Measurements from ENCODE around the gene ALOX15. TPM values are rescaled to one million over a fixed set of nuclear protein-coding genes. Genes with fewer than 3 reads are reported as not detected.
"Not testable (repeated sequence)": the region's sequence is repeated elsewhere in the genome, so short reads cannot be mapped to it uniquely, and the experiment has no call there.

Gene ALOX15
- total and polyA plus RNA-seq, 9 of the 15 experiments (the other 6 are each of a cell fraction or from before 2014, with no cell fraction given), result not detected

DNA sequence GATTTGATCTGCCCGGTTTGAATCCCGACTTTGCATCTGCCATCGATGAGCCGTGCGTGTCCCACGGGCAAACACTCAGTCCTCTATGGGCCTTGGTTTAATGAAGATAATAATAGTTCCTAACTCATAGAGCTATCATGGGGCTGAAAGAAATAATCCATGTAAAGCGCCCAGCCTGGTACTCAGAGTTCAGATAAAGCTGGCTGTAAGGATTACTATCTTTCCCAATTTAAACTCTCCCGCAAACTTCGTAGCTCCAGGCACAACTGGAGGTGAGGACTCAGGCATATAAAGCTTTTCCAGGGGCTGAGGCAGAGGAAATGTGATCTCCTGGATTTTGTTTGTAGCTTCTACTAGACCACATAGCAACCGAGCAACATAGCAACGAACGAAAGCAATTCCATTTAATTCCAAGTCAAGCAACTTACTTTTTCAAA, 16.3 kb downstream of the ALOX15 start:
- FAIRE-seq, result no peak

GRCh38 chr17:4624451-4624911, 17.0 kb downstream of the ALOX15 start:
- H3K79me2 ChIP-seq (ENCODE audit: control insufficient read depth, insufficient read depth, low read length); H3K4me2 ChIP-seq (ENCODE audit: insufficient read depth, low read length); FAIRE-seq; H3K9me1 ChIP-seq (ENCODE audit: control insufficient read depth, insufficient read depth, low read length); H3K9me3 ChIP-seq (replicated peaks; ENCODE audit: control insufficient read depth, insufficient read depth, low read depth, low read length); H3K36me3 ChIP-seq (ENCODE audit: control insufficient read depth, insufficient read depth, low read length); ATAC-seq; H4K20me1 ChIP-seq (replicated peaks; ENCODE audit: control insufficient read depth, insufficient read depth, low read length); BruUV-seq (replicated peaks); H3K27ac ChIP-seq (ENCODE audit: extremely low read depth, low read depth, low read length); POLR2A ChIA-PET; H3K4me3 ChIP-seq; H2AFZ ChIP-seq (ENCODE audit: low read depth, low read length); DNase-seq (ENCODE audit: extremely low read depth in 1 of 4, low spot score in 3 of 4); H3K9ac ChIP-seq (ENCODE audit: insufficient read depth in 1 of 2, low read depth in 2 of 2, low read length in 2 of 2); H3K4me1 ChIP-seq (replicated peaks in 1 of 2; ENCODE audit: control insufficient read depth in 2 of 2, insufficient read depth in 2 of 2, low read length in 2 of 2): not testable (repeated sequence)
- WGBS (ENCODE audit: insufficient coverage, low coverage, missing lambda C conversion rate), result 0% methylated on average over 3 of the region's 3 CpGs
- intact Hi-C loops (cut with micrococcal nuclease), result loop anchor here (10.0 kb wide), 1 partner anchor 70 kb away; no protein-coding TSS in a partner anchor
- in situ Hi-C loops (cut with MboI), result loop anchor here (5.0 kb wide), 1 partner anchor 57 kb away; no protein-coding TSS in a partner anchor
- H3K27me3 ChIP-seq (ENCODE audit: control insufficient read depth in 2 of 2, insufficient read depth in 2 of 2, low read length in 2 of 2), result peaks cover 3 to 13% of the 10 kb centered on the region in 2 experiments; a peak in 3 of 5 replicates
- CTCF ChIA-PET (ENCODE audit: low intra/inter-chr PET ratio), result interaction anchor here (2.2 kb wide), 1 partner anchor 58 kb away, joined by 27 read pairs; no protein-coding TSS in a partner anchor

More for the DNA sequence above, 16.3 kb downstream of the ALOX15 start:
- Histone ChIP-seq H3K36me3 (ENCODE audit: control insufficient read depth, insufficient read depth, low read length) (no peaks in the 10 kb centered on the region), H4K20me1 (replicated peaks; ENCODE audit: control insufficient read depth, insufficient read depth, low read length) (no peaks in the 10 kb centered on the region), H3K4me3 (no peak overlapping the region), H3K79me2 (ENCODE audit: control insufficient read depth, insufficient read depth, low read length) (no peaks in the 10 kb centered on the region), H3K4me2 (ENCODE audit: insufficient read depth, low read length) (no peak overlapping the region), H2AFZ (ENCODE audit: low read depth, low read length) (no peak overlapping the region), H3K27me3 (ENCODE audit: control insufficient read depth in 2 of 2, insufficient read depth in 2 of 2, low read length in 2 of 2) (peaks cover 3 to 13% of the 10 kb centered on the region in 2 experiments; a peak in 3 of 5 replicates), H3K4me1 (replicated peaks in 1 of 2; ENCODE audit: control insufficient read depth in 2 of 2, insufficient read depth in 2 of 2, low read length in 2 of 2) (peaks cover 3 to 4% of the 10 kb centered on the region in 2 experiments; a peak in 3 of 5 replicates), H3K9me1 (ENCODE audit: control insufficient read depth, insufficient read depth, low read length) (no peaks in the 10 kb centered on the region), H3K9ac (ENCODE audit: insufficient read depth in 1 of 2, low read depth in 2 of 2, low read length in 2 of 2) (no peak overlapping the region), H3K9me3 (replicated peaks; ENCODE audit: control insufficient read depth, insufficient read depth, low read depth, low read length) (no peaks in the 10 kb centered on the region), H3K27ac (ENCODE audit: extremely low read depth, low read depth, low read length) (no peak overlapping the region)
- no TSS peak for BruUV-seq (replicated peaks)
- POLR2A ChIA-PET, result interaction anchor here (0.6 kb wide), 1 partner anchor 39 kb away, joined by 3 read pairs; no protein-coding TSS in a partner anchor
- in situ Hi-C loops (cut with MboI) (no loop called here), intact Hi-C loops (cut with micrococcal nuclease) (loop anchor here (10.0 kb wide), 1 partner anchor 70 kb away; no protein-coding TSS in a partner anchor)
- DNase-seq (ENCODE audit: extremely low read depth in 1 of 4, low spot score in 3 of 4) (no peak), ATAC-seq (no peak)
- 22% methylated on average over 12 of the region's 12 CpGs for WGBS (ENCODE audit: insufficient coverage, low coverage, missing lambda C conversion rate)
- TF ChIP-seq RFX1 (IDR thresholded peaks at IDR 0.05) (peak; percentile 41; the same call in 1 of the 2 replicates), ZNF232 (CRISPR knock-in tag; IDR thresholded peaks at IDR 0.05) (no peak), TAF9B (IDR thresholded peaks at IDR 0.05; ENCODE audit: partially characterized antibody) (no peak), DMBX1 (CRISPR knock-in tag; IDR thresholded peaks at IDR 0.05; ENCODE audit: borderline replicate concordance) (no peak), SRSF9 (IDR thresholded peaks at IDR 0.05; ENCODE audit: borderline replicate concordance, low read depth, low read length) (no peak), NFE2L1 (tag; IDR thresholded peaks at IDR 0.05; ENCODE audit: borderline replicate concordance, low read depth) (no peak)
- CTCF ChIA-PET (ENCODE audit: low intra/inter-chr PET ratio), result interaction anchor here (1.0 to 2.2 kb wide), 2 partner anchors 20 to 59 kb away, joined by 3 to 27 read pairs; no protein-coding TSS in a partner anchor

Measured in K562 (cell line).